ENCODE measurements around the gene CRHR2. TPM values are rescaled to one million over a fixed set of nuclear protein-coding genes. Genes with fewer than 3 reads are reported as not detected.

Gene CRHR2
- total and polyA plus RNA-seq, 2 of the 13 experiments (the other 11 are each of a cell fraction or from before 2014, with no cell fraction given) = not detected

- peak; percentile 67 for TF ChIP-seq ZNF574 (CRISPR knock-in tag; IDR thresholded peaks at IDR 0.05)
- no peak for TF ChIP-seq CENPX (CRISPR knock-in tag; IDR thresholded peaks at IDR 0.05)
- peak; percentile 71; the same call in 1 of the 2 replicates for TF ChIP-seq ZNF230 (CRISPR knock-in tag; IDR thresholded peaks at IDR 0.05)
- no peak for TF ChIP-seq POGZ (CRISPR knock-in tag; IDR thresholded peaks at IDR 0.05)
- TF ChIP-seq ZNF781 (CRISPR knock-in tag; IDR thresholded peaks at IDR 0.05; ENCODE audit: borderline replicate concordance, not compliant biosample characterization) = peak; percentile 93
- TF ChIP-seq PRPF4 (IDR thresholded peaks at IDR 0.05; ENCODE audit: low read depth, low read length, poor library complexity, severe bottlenecking) = no peak
- TF ChIP-seq ZNF513 (CRISPR knock-in tag; conservative IDR thresholded peaks at IDR 0.05) = no peak
- peak; percentile 98 for TF ChIP-seq ZBTB44 (CRISPR knock-in tag; IDR thresholded peaks at IDR 0.05)
- TF ChIP-seq STAT5B (CRISPR knock-in tag; IDR thresholded peaks at IDR 0.05) = peak; percentile 98
- TF ChIP-seq ZNF737 (CRISPR knock-in tag; IDR thresholded peaks at IDR 0.05; ENCODE audit: borderline replicate concordance) = no peak
- TF ChIP-seq DDIT3 (CRISPR knock-in tag; IDR thresholded peaks at IDR 0.05) = no peak
- TF ChIP-seq ZNF577 (CRISPR knock-in tag; IDR thresholded peaks at IDR 0.05; ENCODE audit: borderline replicate concordance, low read depth) = no peak
- no peak for TF ChIP-seq CBFB (CRISPR knock-in tag; IDR thresholded peaks at IDR 0.05)
- no peak; the same call in 1 of the 2 replicates for TF ChIP-seq DNMT3B (CRISPR knock-in tag; conservative IDR thresholded peaks at IDR 0.05)
- TF ChIP-seq HBP1 (CRISPR knock-in tag; IDR thresholded peaks at IDR 0.05; ENCODE audit: low read depth) = peak; percentile 94
- TF ChIP-seq IRF1 (CRISPR knock-in tag; IDR thresholded peaks at IDR 0.05; ENCODE audit: low read depth) = no peak
- TF ChIP-seq ZNF567 (CRISPR knock-in tag; IDR thresholded peaks at IDR 0.05; ENCODE audit: borderline replicate concordance) = no peak
- TF ChIP-seq ZNF343 (CRISPR knock-in tag; IDR thresholded peaks at IDR 0.05) = 0 out of 2 replicates have a peak, but pooled peaks have one; percentile 58
- TF ChIP-seq CBX5 (CRISPR knock-in tag; IDR thresholded peaks at IDR 0.05; ENCODE audit: borderline replicate concordance) = 0 out of 2 replicates have a peak, but pooled peaks have one; percentile 39
Measured at GRCh38 chr7:30671793-30672465, 10.3 kb downstream of the CRHR2 start (continued).
